Stimulated activated CD8-positive, alpha-beta memory T cell treated with anti-CD3 and anti-CD28 coated beads, Interleukin-7, amount 100 ng/mL, for 4 hours (primary cell): ENCODE data around the gene AKAP5.

Experiments
- DNase-seq, 2 donors: peaks; one replicate each; pipeline ENCODE4 v3.0.0-alpha.2; 2020; ENCODE audit warnings: low read depth in 2 of 2

The AKAP5 gene

DNA sequence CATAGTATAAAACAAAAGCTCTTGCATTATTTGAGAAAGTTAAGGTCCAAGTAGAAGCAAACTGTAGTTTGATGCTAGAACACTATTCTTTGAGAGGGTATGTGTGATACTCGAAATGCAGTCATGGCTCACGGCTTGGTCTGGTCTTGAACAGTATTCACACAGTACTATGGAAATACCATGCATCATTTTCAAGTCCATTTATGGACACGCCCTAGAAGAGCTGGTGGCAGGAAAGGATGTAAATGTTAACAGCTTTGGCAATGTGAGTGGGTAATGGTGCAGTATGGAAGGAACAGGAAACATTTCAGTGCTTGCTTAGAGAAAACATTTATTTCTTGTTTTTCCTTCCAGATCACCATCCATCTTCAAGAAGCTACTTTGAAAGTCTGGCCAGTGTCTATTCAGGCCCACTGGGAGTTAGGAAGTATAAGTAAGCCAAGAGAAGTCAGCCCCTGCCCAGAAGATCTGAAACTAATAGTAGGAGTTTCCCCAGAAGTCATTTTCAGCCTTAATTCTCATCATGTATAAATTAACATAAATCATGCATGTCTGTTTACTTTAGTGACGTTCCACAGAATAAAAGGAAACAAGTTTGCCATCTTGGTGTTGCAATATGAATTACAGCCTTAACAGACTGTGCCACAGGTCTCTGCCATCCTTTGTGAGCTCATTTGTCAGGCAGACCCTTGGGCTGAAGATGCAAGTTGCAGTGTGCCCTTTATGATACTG lies 5.7 kb upstream of the AKAP5 start:
- DNase-seq = no peak

DNA sequence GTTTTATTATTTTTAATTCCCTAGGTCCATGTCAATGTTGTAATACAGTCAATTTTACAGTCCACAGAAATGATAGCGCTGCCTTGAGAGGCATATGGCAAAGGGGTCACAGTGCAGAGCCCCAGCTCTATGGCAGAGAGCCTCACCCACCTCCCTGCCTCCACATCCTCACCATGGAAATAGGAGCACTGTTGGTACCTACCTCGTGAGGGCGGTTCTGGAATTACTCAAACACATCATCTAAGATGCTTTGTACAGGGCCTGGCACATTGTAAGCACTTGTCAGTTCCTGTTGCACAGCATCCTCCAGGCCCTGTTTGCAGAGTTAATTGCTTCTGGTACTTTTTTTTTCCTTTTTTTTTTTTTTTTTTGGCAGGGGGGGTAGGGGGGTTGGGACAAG lies 4.1 kb upstream of the AKAP5 start:
- DNase-seq = no peak

DNA sequence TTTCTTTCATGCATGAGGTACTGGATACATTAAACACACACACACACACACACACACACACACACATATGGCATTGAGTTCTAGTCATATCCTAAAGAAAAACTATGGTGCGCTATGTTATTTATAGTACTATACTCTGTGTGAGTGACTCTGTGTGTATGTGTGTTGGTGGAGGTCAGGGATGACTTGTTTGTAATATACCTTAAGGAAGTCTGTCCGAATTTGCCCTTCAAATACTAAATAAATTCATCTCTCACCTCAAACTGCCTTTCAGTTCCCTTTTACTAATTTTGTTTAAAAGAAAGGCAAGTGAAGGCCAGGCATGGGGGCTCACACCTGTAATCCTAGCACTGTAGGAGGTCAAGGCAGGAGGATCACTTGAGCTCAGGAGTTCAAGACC lies 2.1 kb upstream of the AKAP5 start:
- DNase-seq = no peak

DNA sequence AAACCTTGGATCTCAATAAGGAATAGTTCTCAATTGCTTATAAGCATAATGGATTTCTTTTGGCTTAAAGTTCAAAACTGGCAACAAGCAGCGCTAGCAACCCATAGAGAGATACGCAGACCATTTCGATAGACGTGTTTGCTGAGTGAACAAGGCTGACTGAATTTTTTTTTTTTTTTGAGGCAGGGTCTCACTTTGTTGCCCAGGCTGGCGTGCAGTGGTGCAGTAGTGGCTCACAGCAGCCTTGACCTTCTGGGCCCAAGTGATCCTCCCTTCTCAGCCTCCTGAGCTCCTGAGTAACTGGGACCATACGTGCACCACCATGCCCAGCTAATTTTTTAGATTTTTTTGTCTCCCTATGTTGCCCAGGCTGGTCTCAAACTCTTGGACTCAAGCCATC lies 1.4 kb upstream of the AKAP5 start:
- no peak for DNase-seq

DNA sequence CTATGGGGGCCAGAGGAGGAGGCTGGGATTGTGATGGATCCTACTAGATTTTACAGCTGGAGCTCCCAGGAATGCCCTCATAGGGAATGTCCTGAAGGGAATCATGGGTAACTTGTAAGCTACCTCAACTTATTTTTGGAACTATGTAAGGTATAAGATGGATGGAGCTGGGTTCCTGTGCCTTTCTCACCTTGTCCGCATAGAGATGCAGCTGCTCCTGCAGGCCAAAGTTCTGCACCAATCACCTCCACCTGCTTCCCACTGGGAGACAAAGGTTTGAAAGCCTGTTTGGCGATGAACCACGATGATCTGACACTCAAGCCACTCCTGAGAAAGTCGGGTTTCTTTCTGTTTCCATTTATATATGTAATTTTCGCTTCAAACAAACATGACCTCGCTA lies 648 bp upstream of the AKAP5 start:
- DNase-seq = no peak

DNA sequence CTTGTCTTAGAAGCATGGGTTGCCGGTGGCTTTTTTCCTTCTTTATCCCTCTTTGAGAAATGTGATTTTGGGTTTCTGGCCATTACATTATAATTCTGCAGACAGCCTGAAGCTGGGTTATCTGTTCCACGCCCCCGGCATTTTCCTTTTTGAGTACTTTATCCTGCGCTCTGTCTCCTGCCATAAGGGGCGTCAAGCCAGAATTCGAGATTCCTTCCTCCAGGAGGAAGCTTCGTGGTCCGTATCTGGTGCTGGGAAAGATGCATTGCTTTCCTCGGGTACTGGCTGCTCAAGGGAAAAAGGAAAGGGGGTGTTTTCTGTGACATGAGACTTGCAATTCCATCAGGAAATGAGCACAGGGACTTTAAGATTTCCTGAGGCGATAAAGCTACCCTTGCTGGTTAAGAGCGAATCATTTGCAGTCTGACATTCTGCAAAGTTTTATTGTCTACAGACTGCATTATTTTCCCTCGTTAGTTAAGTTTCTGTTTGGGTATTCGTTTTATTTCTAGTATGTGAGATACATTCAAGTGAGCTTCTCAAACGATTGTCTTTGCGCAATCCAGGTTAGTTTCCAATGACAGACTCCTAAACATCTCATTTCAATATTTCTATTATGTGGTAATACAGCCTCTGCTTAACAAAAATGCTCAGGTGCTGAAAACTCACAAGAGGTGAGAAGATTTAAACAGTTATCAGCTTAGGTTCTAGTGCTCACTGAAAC lies 694 bp downstream of the AKAP5 start:
- DNase-seq = no peak

DNA sequence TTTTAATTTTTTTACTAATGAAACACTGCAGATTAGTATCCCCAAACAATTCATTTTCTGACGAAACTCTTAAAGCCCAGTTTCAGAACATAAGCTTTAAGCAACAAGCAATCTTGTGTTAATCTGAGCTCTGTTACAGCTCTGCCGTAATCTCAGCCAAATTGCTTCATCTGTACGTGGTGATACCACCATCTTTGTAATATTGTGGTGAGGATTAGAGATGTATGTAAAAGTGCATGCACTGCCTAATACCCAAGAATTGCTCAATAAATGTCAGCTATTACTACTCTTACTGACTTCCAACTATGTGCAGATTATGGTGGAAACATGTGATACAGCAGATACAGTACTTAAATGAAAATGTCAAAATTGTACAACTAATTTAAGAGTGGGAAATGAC lies 1.8 kb downstream of the AKAP5 start:
- DNase-seq = no peak

DNA sequence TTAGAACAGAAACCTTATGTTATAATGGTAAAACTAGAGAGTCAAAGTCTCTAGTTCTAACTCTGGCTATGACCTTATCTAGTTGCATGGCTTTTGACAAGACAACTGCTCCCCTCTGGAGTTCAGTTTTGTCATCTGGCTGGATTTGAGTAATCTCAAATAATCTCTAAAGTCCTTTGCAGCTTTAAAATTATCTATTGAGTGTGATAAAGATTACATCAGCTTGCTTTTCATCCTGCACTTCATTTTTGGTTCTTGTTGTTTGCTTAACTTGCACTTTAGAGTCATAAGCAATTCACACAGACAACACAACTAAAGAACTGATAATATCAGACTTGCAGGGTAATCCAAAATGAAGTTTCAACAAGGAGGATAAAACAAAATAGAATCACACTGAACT lies 2.3 kb downstream of the AKAP5 start:
- no peak for DNase-seq

DNA sequence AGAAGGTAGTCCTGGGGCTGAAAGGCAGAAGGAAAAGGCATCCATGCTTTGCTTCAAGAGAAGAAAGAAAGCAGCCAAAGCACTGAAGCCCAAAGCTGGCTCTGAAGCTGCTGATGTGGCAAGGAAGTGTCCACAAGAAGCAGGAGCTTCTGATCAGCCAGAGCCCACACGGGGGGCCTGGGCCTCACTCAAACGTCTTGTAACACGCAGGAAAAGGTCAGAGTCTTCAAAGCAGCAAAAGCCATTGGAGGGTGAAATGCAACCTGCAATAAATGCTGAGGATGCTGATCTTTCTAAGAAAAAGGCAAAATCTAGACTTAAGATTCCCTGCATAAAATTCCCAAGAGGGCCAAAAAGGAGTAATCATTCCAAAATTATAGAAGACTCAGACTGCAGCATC lies 3.2 kb downstream of the AKAP5 start:
- no peak for DNase-seq

DNA sequence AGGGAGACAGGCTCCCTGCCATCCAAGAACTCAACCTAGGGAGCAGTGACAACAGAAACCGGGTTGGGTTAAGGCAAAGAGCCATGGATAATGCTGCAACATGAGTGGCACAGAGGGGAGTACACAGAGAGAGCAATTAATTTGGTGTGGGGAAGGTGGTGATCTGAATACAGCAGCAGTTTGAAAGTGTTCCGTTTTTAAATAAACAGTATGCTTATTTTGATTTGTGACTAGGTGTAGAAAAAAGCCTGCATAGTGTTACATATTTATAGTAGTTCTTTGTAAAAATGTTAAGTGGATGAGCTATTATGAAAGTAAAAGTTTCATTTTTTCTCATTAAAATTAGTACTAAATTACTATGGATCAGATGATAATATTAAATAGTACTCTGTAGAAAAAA lies 8.7 kb downstream of the AKAP5 start:
- DNase-seq = no peak

DNA sequence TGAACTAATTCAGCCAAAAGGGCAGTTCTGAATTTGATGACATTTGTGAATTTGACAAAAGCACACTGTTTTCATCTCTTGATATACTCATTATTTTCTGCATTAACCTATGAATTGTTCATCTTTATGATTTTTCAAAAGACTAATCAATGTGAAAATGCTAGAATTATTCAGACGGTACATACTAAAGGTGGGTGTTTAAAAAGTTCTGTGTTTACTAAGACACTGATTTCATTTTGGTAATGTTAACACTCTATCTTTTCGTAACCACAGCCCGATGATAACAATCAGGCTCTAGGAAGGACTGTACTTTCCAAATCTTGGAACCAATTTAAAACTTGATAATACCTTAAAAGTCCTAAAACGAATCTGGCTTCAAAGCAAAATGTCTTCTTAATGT lies 9.4 kb downstream of the AKAP5 start:
- DNase-seq = no peak

DNA sequence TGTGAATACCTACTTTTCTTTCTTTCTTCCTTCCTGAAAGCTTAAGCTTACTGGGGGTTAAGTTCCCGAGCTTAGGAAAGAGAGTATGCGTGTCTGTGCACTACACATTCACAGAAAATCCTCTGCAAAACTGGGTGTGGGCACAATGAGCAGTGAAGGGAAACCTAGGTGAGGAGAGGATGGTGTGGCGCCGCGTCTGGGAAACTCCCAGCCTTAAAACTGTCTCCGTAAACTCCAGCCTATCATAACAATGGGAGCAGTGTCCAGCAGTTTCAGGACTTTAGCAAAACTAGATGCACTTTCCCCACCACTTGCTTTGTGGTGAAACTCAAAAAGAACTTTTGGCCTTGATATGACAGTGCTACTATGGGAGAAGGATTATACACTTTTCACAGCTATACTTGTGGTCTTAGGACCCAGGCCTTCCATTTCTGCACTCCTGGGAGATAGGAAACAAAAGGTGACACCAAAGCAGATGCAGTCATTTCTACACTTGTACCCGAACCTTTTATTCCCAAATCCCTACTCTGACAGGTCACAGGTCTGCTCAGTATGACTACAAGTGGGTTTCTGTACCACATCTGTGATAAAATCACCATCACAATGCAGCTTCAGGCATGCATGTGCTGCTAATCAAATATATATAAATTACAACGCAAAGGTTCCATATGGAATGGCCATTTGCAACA lies 10.4 kb downstream of the AKAP5 start:
- no peak for DNase-seq

DNA sequence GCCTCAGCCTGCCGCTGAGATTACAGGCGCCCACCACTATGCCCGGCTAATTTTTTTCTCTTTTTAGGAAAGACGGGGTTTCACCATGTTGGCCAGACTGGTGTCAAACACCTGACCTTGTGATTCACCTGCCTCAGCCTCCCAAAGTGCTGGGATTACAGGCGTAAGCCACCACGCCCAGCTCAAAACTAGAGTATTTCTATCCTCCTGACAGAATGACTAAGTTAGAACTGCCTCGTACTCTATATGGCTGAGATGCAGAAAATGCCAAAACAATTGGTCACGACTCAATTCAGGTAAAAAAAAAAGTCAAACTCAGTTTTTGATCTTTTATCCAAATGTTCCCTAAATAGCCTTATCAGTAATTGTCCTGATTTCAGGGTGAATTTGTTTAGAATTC lies 11.1 kb downstream of the AKAP5 start:
- DNase-seq = no peak

DNA sequence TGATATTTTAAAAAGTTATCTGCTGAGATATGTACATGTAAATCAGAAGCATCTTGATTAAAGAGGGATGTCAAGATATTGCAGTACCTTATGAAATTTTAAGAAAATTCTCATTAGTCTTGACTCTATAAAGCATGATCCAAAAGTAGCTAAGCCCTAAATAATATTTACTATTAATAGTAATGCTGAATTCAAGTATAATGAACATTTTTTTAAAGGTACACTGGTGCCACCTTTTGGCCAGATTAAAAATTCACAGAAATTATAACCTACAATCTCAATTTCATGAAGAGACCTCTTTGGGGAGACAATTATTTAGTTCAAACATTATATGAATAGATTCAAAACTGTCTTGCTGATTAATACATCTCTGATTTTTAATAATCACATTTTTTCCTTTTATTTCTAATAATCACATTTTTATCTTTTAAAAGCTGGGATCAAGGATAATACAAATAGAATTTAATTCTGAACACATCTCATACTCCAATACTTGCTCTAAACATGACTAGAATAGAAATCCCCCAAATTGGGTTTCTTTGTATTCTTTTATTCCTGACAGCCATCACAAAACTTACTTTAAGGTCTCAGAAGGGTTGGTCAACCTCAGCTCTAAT lies 13.4 kb downstream of the AKAP5 start:
- no peak for DNase-seq

DNA sequence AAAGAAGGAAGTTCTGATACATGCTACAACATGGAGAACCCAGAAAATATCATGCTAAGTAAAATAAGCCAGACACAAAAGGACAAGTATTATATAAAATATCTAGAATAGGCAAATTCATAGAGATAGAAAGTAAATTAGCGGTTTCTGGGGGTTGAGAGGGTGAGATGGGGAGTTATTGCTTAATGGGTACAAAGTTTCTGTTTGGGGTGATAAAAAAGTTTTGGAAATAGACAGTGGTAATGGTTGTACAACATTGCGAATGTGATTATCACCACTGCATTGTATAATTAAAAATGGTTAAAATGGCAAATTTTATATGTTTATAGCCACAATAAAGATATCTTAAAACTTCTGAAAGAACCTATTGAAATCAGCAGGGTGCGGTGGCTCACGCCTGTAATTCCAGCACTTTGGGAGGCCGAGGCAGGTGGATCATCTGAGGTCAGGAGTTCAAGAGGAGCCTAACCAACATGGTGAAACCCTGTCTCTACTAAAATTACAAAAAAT lies 23.3 kb downstream of the AKAP5 start:
- DNase-seq = no peak

DNA sequence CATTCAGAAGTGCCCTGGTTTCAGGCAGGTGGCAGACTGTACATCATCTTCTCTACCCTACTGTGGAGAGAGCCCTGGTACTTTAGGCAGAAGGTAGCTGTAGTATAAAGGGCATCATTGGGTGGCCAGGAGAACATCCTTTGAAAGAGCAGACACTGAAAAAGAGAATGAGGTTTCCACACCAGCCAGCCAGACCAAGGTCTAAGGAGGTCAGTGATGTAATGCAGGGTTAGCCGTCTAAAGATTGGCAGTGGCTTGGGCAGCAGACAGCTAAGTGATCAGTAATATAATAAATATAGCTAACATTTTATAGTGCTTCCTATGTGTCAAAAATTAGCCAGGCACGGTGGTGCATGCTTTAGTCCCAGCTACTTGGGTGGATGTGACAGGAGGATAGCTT lies 26.3 kb downstream of the AKAP5 start:
- DNase-seq = no peak

DNA sequence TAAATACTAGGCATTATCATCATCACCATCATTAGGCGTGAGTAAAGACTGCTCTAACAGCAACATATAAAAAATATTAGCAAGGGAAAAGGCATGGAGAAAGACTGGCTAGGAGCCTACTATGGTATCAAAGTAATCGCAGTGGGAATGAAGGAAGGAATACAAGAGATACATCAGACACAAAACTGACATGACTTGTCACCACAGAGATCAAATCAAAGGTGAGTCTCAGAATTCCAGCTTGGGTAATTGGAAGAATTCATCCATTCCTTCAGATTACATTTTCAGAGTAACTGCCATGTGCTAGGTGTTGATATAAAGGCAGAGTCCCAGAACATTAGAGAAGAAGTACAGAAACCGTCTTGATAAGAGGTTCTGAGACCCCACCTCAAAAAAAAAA lies 28.2 kb downstream of the AKAP5 start:
- DNase-seq = no peak

DNA sequence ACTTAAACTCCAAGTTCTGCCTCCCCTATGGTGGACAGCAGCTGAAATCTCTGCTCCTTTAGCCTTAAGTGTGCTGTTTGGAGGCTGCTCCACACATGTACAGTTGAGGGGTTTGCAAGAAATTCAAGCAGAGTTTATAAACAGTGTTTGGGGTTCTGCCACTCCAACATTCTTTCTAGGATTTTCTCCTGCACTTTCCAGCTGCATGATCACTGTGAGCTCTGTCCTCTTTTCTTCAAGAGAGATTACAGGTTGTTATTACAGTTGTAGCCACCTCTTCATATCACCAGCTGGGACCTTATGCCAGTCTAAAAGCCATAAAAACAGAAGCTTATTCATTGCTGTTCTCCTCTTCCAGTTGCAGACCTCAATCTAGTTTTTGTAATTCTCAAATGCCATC lies 30.0 kb downstream of the AKAP5 start:
- DNase-seq = no peak

DNA sequence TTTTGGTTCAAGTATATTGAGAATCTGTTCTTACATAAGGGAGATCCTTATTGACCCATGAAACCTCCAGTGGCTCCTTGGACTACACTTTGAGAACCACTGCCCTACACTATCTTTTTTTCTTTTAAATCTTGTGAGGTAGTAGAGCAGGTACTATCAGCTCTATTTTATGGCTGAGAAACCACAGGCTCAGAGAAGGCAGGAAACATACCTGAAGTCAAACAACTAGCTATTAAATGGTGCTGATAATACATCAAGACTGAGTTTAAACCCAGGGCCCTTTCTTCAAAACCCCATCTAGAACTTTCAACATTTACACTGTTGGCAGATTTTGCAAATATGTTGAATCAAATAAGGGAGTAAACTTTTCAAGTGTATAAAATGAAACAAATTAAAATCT lies 31.5 kb downstream of the AKAP5 start:
- no peak for DNase-seq

DNA sequence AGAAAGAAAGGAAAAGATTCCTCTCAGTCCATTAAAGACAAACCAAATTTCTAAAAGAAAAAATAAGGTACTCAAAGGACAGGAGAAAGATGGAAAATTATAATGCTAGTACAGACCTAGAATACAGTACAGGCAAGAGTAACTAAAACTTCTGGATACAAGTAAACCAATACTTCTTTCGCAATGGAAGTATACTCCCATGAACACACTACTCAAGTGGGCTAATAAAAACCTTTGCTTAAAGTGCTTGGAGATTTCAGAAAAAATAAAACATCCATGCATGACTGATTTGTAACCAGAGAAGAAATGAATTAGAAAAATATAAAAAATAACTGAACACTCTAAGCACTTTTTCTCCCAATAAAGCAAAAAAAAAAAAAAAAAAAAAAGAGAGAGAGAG lies 34.8 kb downstream of the AKAP5 start:
- DNase-seq = no peak

DNA sequence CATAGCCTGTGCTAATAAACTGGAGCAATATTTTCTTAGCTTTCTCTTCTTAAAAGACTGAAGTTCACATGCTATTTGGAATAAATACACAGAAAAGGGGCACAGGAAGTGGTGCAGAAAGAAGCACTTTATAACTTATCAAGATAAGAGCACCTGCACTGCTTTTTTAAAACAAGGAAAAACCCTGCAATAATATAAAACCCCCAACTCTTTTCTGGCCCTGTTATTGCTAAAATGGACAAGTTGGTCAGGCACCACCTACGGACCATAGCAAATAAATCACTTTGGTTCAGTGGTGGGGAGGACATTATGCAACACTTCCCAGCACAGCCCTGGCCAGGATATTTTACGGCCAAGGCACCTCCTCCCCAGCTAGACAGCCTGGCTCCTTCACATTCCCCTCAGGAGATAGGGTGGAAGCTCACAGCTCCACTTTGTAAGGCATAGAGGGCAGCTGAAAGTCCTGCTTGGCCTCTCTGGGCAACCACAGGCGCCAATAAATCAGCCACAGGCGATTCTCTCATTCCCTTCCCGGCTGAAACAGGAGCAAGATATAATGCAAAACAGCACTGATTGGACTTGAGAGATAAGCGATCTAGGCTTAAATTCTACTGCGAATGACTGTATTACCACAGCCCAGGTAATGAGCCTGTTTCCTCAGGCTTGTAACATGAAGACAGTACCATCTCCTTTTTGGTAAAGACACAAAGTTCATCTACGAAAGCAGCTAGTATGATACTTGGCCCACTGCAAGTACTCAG lies 36.3 kb downstream of the AKAP5 start:
- no peak for DNase-seq

DNA sequence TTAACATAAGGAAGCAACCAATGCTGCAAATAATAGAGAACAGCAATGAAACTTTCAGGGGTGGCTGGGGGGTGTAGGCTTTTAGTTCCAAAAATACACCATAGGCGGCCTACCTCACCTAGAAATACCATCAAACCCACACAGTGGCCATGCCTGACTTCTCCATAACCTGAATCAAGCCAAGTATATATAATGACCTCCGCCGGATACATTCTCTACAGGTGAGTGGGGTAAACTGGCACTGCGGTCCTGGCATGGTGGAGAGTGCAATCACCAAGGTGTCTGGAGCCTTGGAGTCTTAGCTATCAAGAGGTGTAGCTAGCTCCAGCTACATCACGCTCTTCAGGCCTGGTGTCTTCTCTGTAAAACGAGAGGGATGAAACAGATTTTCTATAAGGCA lies 37.2 kb downstream of the AKAP5 start:
- DNase-seq = no peak
